ENCODE measurements around the gene GMEB2. TPM values are rescaled to one million over a fixed set of nuclear protein-coding genes. Genes with fewer than 3 reads are reported as not detected.

The GMEB2 gene
- total and polyA plus RNA-seq, 10 of the 15 experiments (the other 5 are each of a cell fraction or from before 2014, with no cell fraction given): 0.08 to 15.1 (median 6.9) TPM

- RAD21 ChIA-PET (ENCODE audit: unreplicated experiment): interaction anchor here (0.9 to 2.3 kb wide), 2 partner anchors 39 to 288 kb away, joined by 3 to 15 read pairs; partner anchors contain the start of genes PTK6 and TPD52L2
- WGBS (ENCODE audit: insufficient coverage, insufficient replicate concordance, low lambda C conversion rate, missing lambda C conversion rate): 76% methylated on average over 19 of the region's 19 CpGs
- Histone ChIP-seq H3K36me3 (ENCODE audit: control insufficient read depth in 2 of 2, insufficient read depth in 2 of 2, low read length in 1 of 2) (no peaks in the 10 kb centered on the region), H3K27me3 (replicated peaks in 1 of 2; ENCODE audit: control insufficient read depth in 2 of 2, insufficient read depth in 2 of 2, low read length in 1 of 2) (no peaks in the 10 kb centered on the region), H2AFZ (ENCODE audit: control insufficient read depth, low read depth, low read length) (no peak overlapping the region), H3K4me3 (no peak overlapping the region), H3K79me2 (ENCODE audit: control insufficient read depth, insufficient read depth, low read length) (peaks cover 3% of the 10 kb centered on the region; the same call in 1 of the 2 replicates), H3K4me2 (ENCODE audit: control insufficient read depth, insufficient read depth) (no peak overlapping the region), H3K27ac (ENCODE audit: control insufficient read depth, insufficient read depth) (no peak overlapping the region), H4K20me1 (ENCODE audit: control insufficient read depth, insufficient read depth) (no peaks in the 10 kb centered on the region; the same call in 1 of the 2 replicates), H3K9me3 (replicated peaks; ENCODE audit: control insufficient read depth, insufficient read depth, low read length) (no peaks in the 10 kb centered on the region), H3K4me1 (ENCODE audit: control insufficient read depth, insufficient read depth, low read length) (peaks cover 10% of the 10 kb centered on the region), H3K9ac (ENCODE audit: control insufficient read depth, insufficient read depth, low read length) (no peak overlapping the region)
- CTCF ChIA-PET: interaction anchor here (0.8 to 3.6 kb wide), 5 partner anchors 22 to 64 kb away, joined by 3 to 24 read pairs (median 7); partner anchors contain the start of gene PTK6
- in situ Hi-C loops (cut with MboI) (no loop called here), intact Hi-C loops (cut with micrococcal nuclease; ENCODE audit: unreplicated experiment) (no loop called here)
- DNase-seq (ENCODE audit: low read depth, low spot score) (no peak), FAIRE-seq (no peak), ATAC-seq (no peak)
- no TSS peak for BruUV-seq (replicated peaks)
- no peak for TF ChIP-seq YY1 (IDR thresholded peaks at IDR 0.05; ENCODE audit: low read depth, low read length)
- TF ChIP-seq KDM1A (IDR thresholded peaks at IDR 0.05; ENCODE audit: borderline replicate concordance): no peak
- TF ChIP-seq STAT3 (IDR thresholded peaks at IDR 0.05; ENCODE audit: low read depth, low read length): no peak
- TF ChIP-seq ZBTB40 (IDR thresholded peaks at IDR 0.05; ENCODE audit: borderline replicate concordance): no peak
- no peak for TF ChIP-seq ZBTB4 (CRISPR knock-in tag; IDR thresholded peaks at IDR 0.05)
- TF ChIP-seq BMI1 (IDR thresholded peaks at IDR 0.05; ENCODE audit: borderline replicate concordance): no peak
- no peak for TF ChIP-seq USF1 (IDR thresholded peaks at IDR 0.05; ENCODE audit: borderline replicate concordance, extremely low read length, insufficient read depth, low read depth, low read length)
- no peak for TF ChIP-seq DPF2 (IDR thresholded peaks at IDR 0.05)
- TF ChIP-seq, protein P1, sequence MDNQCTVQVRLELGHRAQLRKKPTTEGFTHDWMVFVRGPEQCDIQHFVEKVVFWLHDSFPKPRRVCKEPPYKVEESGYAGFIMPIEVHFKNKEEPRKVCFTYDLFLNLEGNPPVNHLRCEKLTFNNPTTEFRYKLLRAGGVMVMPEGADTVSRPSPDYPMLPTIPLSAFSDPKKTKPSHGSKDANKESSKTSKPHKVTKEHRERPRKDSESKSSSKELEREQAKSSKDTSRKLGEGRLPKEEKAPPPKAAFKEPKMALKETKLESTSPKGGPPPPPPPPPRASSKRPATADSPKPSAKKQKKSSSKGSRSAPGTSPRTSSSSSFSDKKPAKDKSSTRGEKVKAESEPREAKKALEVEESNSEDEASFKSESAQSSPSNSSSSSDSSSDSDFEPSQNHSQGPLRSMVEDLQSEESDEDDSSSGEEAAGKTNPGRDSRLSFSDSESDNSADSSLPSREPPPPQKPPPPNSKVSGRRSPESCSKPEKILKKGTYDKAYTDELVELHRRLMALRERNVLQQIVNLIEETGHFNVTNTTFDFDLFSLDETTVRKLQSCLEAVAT (IDR thresholded peaks at IDR 0.05): no peak
- no peak for TF ChIP-seq NR2C2 (IDR thresholded peaks at IDR 0.05; ENCODE audit: borderline replicate concordance, control insufficient read depth, insufficient read length, low read depth)
- no peak for TF ChIP-seq ZSCAN29 (IDR thresholded peaks at IDR 0.05)
- TF ChIP-seq TBL1XR1 (IDR thresholded peaks at IDR 0.05; ENCODE audit: low read depth, low read length): no peak
- SMC1A ChIA-PET (ENCODE audit: uncharacterized antibody, unreplicated experiment): interaction anchor here (1.3 to 2.7 kb wide), 2 partner anchors 25 to 39 kb away, joined by 3 to 11 read pairs; no protein-coding TSS in a partner anchor
- POLR2A ChIA-PET: interaction anchor here (0.6 kb wide), 1 partner anchor 189 kb away, joined by 4 read pairs; no protein-coding TSS in a partner anchor
These were observed 49.5 kb downstream of the GMEB2 start for GRCh38 chr20:63577317-63577894.
